Ramos (cell line): ENCODE measurements around the gene CERKL.

Experiments
- in situ Hi-C: fragments of 300-500 bp; cut with MboI; formaldehyde crosslinking; loops from one replicate; pipeline ENCODE4 v1.14.3; 2022; ENCODE audit warnings: low sequenced_read_pairs; ENCODE audit not compliant: unreplicated experiment

The CERKL gene

GRCh38 chr2:181528441-181528840, 128.5 kb downstream of the CERKL start:
- in situ Hi-C loops = no loop called here

GRCh38 chr2:181527058-181527457, 129.8 kb downstream of the CERKL start:
- in situ Hi-C loops = no loop called here

- in situ Hi-C loops = no loop called here
These were observed 130.9 kb downstream of the CERKL start for GRCh38 chr2:181526014-181526413.

GRCh38 chr2:181523756-181524155, 133.1 kb downstream of the CERKL start:
- in situ Hi-C loops = no loop called here

GRCh38 chr2:181520253-181520652, 136.7 kb downstream of the CERKL start:
- in situ Hi-C loops = no loop called here

- in situ Hi-C loops = no loop called here
These were observed 139.1 kb downstream of the CERKL start for GRCh38 chr2:181517685-181518301.

GRCh38 chr2:181516992-181517391, 139.9 kb downstream of the CERKL start:
- in situ Hi-C loops = no loop called here

- in situ Hi-C loops = no loop called here
These were observed 141.2 kb downstream of the CERKL start for GRCh38 chr2:181515719-181516118.

GRCh38 chr2:181500201-181500600, 156.7 kb downstream of the CERKL start:
- in situ Hi-C loops = no loop called here

GRCh38 chr2:181499231-181499630, 157.7 kb downstream of the CERKL start:
- in situ Hi-C loops = no loop called here
